ENCODE data around the gene IGF1R.

Gene IGF1R

GRCh38 chr15:98654790-98655360 is 6.5 kb downstream of the IGF1R start:
- H3K4me3 ChIP-seq (ENCODE audit: low read depth, low read length): no peak overlapping the region
- no peak for TF ChIP-seq CTCF (IDR thresholded peaks at IDR 0.05; ENCODE audit: borderline replicate concordance, insufficient read depth, low read depth, low read length)

- TF ChIP-seq CTCF (IDR thresholded peaks at IDR 0.05; ENCODE audit: borderline replicate concordance, insufficient read depth, low read depth, low read length): no peak
- no peak overlapping the region for H3K4me3 ChIP-seq (ENCODE audit: low read depth, low read length)
These were observed 7.4 kb downstream of the IGF1R start for GRCh38 chr15:98655732-98656131.

- TF ChIP-seq CTCF (IDR thresholded peaks at IDR 0.05; ENCODE audit: borderline replicate concordance, insufficient read depth, low read depth, low read length): no peak
- no peak overlapping the region for H3K4me3 ChIP-seq (ENCODE audit: low read depth, low read length)
These were observed 9.4 kb downstream of the IGF1R start for GRCh38 chr15:98657721-98658120.

GRCh38 chr15:98658831-98659699 is 10.7 kb downstream of the IGF1R start:
- peak; percentile 68 for TF ChIP-seq CTCF (IDR thresholded peaks at IDR 0.05; ENCODE audit: borderline replicate concordance, insufficient read depth, low read depth, low read length)
- H3K4me3 ChIP-seq (ENCODE audit: low read depth, low read length): no peak overlapping the region

- H3K4me3 ChIP-seq (ENCODE audit: low read depth, low read length): no peak overlapping the region
- no peak for TF ChIP-seq CTCF (IDR thresholded peaks at IDR 0.05; ENCODE audit: borderline replicate concordance, insufficient read depth, low read depth, low read length)
These were observed 11.7 kb downstream of the IGF1R start for GRCh38 chr15:98660055-98660454.

GRCh38 chr15:98663045-98663444 is 14.7 kb downstream of the IGF1R start:
- TF ChIP-seq CTCF (IDR thresholded peaks at IDR 0.05; ENCODE audit: borderline replicate concordance, insufficient read depth, low read depth, low read length): no peak
- H3K4me3 ChIP-seq (ENCODE audit: low read depth, low read length): no peak overlapping the region

GRCh38 chr15:98663606-98664005 is 15.3 kb downstream of the IGF1R start:
- no peak for TF ChIP-seq CTCF (IDR thresholded peaks at IDR 0.05; ENCODE audit: borderline replicate concordance, insufficient read depth, low read depth, low read length)
- no peak overlapping the region for H3K4me3 ChIP-seq (ENCODE audit: low read depth, low read length)
